GM19193 (cell line): ENCODE measurements around the gene MBNL2.

ENCODE experiments used
- POLR2A ChIP-seq: IDR thresholded peaks from 4 replicates; pipeline ENCODE4 v1.6.1; 2011; ENCODE audit not compliant: insufficient read depth, insufficient read length; ENCODE audit errors: extremely low read depth

The MBNL2 gene

GRCh38 chr13:97249093-97249795 lies 27.1 kb downstream of the MBNL2 start:
- TF ChIP-seq POLR2A, result no peak

DNA sequence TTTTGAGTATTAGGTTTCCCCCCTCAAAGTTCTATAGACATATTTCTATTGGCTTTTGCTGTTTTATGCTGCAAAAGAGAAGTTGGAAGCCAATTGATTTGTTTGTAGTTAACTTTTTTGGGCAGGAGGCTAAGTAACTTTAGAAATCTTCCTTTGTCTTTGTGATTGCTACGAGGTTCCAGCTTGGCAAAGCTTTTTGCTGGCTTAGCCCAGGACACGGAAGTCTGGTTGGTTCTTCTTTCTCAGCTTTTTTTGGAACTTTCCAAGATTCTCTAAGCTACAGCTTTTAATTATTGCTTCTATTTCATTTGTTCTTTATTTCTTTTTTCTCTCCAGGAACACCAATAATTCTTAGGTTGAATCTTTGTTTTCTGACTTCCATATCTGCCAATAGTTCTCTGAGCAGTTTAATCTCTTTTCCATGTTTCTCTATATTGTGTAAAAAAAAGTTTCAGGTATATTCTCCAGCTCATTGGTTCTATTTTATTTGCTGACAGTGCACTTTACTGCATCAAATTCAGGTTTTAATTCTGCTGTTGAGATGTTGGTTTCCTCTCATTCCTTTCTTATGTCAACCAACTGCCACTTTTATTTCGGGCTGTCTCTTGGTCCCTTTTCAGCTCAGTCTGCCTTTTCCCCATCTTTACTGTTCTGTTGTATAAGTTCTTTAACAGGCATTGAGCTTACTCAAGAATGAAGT lies 27.8 kb downstream of the MBNL2 start:
- TF ChIP-seq POLR2A, result no peak

DNA sequence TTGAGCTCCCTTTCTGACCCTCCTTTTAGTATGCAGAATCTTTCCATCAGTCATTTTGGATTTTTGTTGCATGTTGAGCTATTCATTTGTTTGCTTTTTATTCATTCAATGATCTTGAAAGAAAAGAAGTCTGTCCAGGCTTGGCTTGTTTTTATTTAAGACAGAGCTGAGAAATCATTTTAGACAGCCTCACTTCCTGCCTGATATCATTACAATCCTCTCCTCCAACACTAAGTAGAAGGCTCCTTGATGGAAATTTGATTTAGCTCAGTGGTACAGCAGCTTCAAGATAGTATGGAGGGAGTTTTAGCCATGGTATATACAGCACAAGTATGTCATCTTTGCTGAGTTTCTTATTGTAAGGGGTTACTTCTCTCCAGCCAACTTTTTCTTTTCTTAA lies 28.4 kb downstream of the MBNL2 start:
- no peak for TF ChIP-seq POLR2A

DNA sequence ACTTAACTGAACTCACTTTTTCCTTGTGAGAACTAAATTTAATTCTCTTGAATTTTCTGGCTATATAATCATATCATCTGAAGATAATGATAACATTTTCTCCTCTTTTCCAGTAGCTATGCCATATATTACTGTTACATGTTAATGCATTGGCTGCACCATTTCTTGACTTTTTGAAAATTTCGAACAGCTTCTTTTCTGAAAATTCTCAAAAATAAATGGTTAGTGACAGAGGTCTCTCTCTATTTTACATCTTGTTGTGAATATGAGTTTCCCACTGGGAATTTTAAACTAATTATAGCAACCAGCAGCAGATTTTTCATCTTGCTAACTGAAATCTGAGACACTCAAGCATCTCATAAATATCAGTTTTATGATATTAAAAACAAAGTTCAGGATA lies 30.6 kb downstream of the MBNL2 start:
- no peak for TF ChIP-seq POLR2A

GRCh38 chr13:97253581-97254293 lies 31.6 kb downstream of the MBNL2 start:
- TF ChIP-seq POLR2A, result no peak

- no peak for TF ChIP-seq POLR2A
Measured at GRCh38 chr13:97254816-97255215, 32.7 kb downstream of the MBNL2 start.

DNA sequence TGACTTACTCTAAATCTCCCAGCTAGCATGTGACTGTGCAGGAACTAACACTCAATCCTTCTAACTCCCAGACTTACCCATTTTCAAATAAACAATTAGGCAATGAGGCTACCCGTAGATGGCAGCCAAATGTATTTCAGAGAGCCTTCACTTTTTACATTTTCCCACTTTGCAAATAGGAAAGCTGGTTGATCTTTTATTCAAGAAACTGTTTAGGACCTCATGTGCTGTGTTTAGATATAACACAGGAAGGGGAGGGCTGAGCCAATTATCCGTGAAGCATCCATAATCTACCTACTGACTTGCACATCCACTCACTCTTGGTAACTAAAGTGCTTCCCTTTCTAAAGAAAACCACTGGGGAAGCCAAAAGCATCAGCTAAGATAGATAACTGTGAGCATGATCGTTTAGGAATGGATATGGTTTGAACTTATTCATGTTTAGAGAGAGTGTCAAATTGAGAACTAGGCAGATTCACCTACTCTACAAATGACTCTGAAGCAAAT lies 33.4 kb downstream of the MBNL2 start:
- TF ChIP-seq POLR2A, result no peak

DNA sequence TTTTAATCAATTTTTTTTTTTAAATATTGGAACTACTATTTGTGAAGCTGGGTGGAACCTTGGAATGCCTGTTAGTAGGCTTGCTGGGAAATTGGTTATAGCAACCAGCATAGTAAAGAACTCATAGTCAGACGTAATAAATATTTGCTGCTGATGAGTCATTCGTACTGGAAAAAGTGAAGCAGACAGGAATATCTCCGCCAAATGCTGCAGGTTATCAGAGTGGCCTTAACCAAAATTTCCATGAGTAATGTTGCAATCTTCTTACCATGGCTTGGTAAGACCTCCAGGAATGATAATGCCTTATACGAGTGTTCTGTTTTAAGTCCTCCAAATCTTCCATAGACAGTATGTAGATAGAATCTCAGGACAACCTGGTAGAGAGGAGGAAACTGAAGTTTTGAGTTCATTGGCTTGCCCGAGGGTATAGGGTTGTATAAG lies 34.2 kb downstream of the MBNL2 start:
- no peak for TF ChIP-seq POLR2A

DNA sequence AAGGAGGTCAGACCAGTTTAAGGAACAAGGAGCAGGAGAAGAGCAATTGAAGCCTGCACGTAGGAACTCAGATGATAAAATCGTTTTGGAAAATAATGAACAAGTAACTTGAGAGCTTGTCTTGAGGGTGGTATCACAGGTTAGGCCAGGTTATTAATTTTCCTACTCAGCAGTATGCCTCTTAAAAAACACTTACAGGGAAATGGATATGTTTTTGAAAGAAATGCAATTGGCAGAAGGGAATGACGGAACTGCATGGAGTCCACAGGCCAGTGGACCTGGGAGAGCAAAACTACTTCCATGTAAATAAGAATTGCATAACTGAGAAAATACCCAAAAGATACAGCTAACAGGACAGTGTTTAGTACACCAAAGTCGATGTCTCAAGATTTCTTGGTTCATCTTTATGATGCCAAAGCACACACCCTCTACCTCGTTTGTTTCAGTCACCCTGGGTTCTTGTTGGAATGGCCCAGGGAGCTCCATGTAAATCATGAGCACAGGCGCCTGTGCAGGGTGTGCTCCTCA lies 35.2 kb downstream of the MBNL2 start:
- no peak for TF ChIP-seq POLR2A

GRCh38 chr13:97257800-97258799 lies 36.0 kb downstream of the MBNL2 start:
- TF ChIP-seq POLR2A, result no peak

DNA sequence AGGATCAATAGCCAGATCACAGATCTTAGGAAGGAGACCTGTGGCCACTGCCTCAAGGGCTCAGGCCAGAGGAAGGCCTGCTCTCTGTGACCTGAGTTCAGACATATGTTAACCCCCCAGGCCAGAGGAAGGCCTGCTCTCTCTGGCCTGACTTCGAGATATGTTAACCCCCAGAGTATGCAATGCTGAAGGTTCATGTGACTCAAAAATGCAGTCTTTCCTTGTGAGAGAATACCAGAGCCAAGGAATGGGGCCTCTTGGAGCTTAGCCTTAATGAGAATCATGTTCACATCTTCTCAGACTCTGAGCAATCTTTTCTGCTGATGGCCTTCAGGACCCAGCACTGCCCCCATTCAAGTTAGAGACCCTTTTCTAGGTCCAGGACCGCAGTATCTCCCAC lies 36.7 kb downstream of the MBNL2 start:
- no peak for TF ChIP-seq POLR2A

DNA sequence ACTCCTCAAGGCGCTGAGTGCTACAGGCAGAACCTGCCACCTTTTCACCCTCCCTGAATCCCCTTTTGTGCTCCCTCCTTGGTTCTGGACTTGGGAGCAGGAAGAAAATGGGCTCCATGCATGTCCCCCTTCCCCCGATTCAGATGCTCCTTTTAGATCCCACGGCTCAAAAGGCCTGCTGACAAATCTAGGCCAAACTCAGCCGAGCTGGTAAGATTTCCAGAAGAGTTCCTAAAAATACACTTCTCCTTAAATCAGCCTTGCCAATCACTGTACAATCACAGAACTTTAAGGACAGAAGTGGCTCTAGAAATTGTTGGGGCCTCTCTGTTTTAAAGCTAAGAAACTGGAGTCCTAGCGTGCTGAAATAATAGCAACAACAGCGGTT lies 37.3 kb downstream of the MBNL2 start:
- no peak for TF ChIP-seq POLR2A

GRCh38 chr13:97259798-97260714 lies 37.9 kb downstream of the MBNL2 start:
- TF ChIP-seq POLR2A, result no peak
